Nephron progenitor cell (in vitro differentiated cells): ENCODE measurements around the gene ERP44.
"Not testable (repeated sequence)": the region's sequence is repeated elsewhere in the genome, so short reads cannot be mapped to it uniquely, and the experiment has no call there.

Experiments
- DNase-seq: peaks from one replicate; pipeline ENCODE4 v3.0.0; 2021
- H3K27ac Mint-ChIP-seq: 2 replicates; pipeline ENCODE4 v1.8.0; 2021; ENCODE audit warnings: mild to moderate bottlenecking, moderate library complexity, mixed read lengths
- H3K27me3 Mint-ChIP-seq: 2 replicates; pipeline ENCODE4 v1.8.0; 2021; ENCODE audit warnings: mild to moderate bottlenecking, low read depth, mixed read lengths; ENCODE audit not compliant: poor library complexity
- H3K36me3 Mint-ChIP-seq: 2 replicates; pipeline ENCODE4 v1.8.0; 2021; ENCODE audit warnings: low read depth, mixed read lengths
- H3K4me1 Mint-ChIP-seq: 2 replicates; pipeline ENCODE4 v1.8.0; 2021; ENCODE audit warnings: mixed read lengths
- H3K4me3 Mint-ChIP-seq: 2 replicates; pipeline ENCODE4 v1.8.0; 2021; ENCODE audit warnings: mild to moderate bottlenecking, moderate library complexity, mixed read lengths
- H3K9me3 Mint-ChIP-seq: 2 replicates; pipeline ENCODE4 v1.8.0; 2021; ENCODE audit warnings: mild to moderate bottlenecking, moderate library complexity, mixed read lengths
- CTCF ChIP-seq: fragments of 200-600 bp; sonication (generic); IDR thresholded peaks from 2 replicates; pipeline ENCODE4 v1.5.0; 2021; ENCODE audit warnings: antibody characterized with exemption

ERP44 gene

GRCh38 chr9:100074989-100075388 lies 23.8 kb downstream of the ERP44 start:
- Mint-ChIP-seq H3K27ac (no peak overlapping the region), H3K4me3 (no peak overlapping the region), H3K27me3 (no peaks in the 10 kb centered on the region), H3K36me3 (peaks cover 14% of the 10 kb centered on the region), H3K9me3 (peaks cover 6% of the 10 kb centered on the region), H3K4me1 (no peaks in the 10 kb centered on the region)
- DNase-seq, result no peak
- TF ChIP-seq CTCF, result no peak

- no peak overlapping the region for H3K4me3 Mint-ChIP-seq
- H3K36me3 Mint-ChIP-seq, result peaks cover 21% of the 10 kb centered on the region
- H3K27me3 Mint-ChIP-seq, result no peaks in the 10 kb centered on the region
- TF ChIP-seq CTCF, result no peak
- H3K27ac Mint-ChIP-seq, result peak overlapping the region; percentile 83
- H3K9me3 Mint-ChIP-seq, result peaks cover 13% of the 10 kb centered on the region
- no peaks in the 10 kb centered on the region for H3K4me1 Mint-ChIP-seq
- DNase-seq, result no peak
Observed at GRCh38 chr9:100074093-100074492, 24.7 kb downstream of the ERP44 start.

- H3K4me3 Mint-ChIP-seq, result no peak overlapping the region
- no peaks in the 10 kb centered on the region for H3K27me3 Mint-ChIP-seq
- no peak overlapping the region for H3K27ac Mint-ChIP-seq
- peaks cover 23% of the 10 kb centered on the region for H3K36me3 Mint-ChIP-seq
- TF ChIP-seq CTCF, result no peak
- H3K4me1 Mint-ChIP-seq, result no peaks in the 10 kb centered on the region
- DNase-seq, result no peak
- peaks cover 15% of the 10 kb centered on the region for H3K9me3 Mint-ChIP-seq
Observed at GRCh38 chr9:100072805-100073204, 26.0 kb downstream of the ERP44 start.

GRCh38 chr9:100071271-100071670 lies 27.5 kb downstream of the ERP44 start:
- no peak overlapping the region for H3K4me3 Mint-ChIP-seq
- no peaks in the 10 kb centered on the region for H3K4me1 Mint-ChIP-seq
- H3K36me3 Mint-ChIP-seq, result peaks cover 23% of the 10 kb centered on the region
- H3K9me3 Mint-ChIP-seq, result peaks cover 27% of the 10 kb centered on the region
- TF ChIP-seq CTCF, result no peak
- no peak overlapping the region for H3K27ac Mint-ChIP-seq
- DNase-seq, result no peak
- H3K27me3 Mint-ChIP-seq, result no peaks in the 10 kb centered on the region

GRCh38 chr9:100070104-100071041 lies 28.4 kb downstream of the ERP44 start:
- Mint-ChIP-seq H3K36me3 (peaks cover 24% of the 10 kb centered on the region), H3K4me1 (no peaks in the 10 kb centered on the region), H3K27ac (no peak overlapping the region), H3K27me3 (no peaks in the 10 kb centered on the region), H3K4me3 (no peak overlapping the region), H3K9me3 (peaks cover 29% of the 10 kb centered on the region)
- no peak for TF ChIP-seq CTCF
- DNase-seq, result no peak

GRCh38 chr9:100069068-100069467 lies 29.7 kb downstream of the ERP44 start:
- DNase-seq, H3K27me3 Mint-ChIP-seq, H3K4me1 Mint-ChIP-seq, H3K4me3 Mint-ChIP-seq, H3K27ac Mint-ChIP-seq: not testable (repeated sequence)
- H3K9me3 Mint-ChIP-seq, result peaks cover 29% of the 10 kb centered on the region
- H3K36me3 Mint-ChIP-seq, result peaks cover 24% of the 10 kb centered on the region

GRCh38 chr9:100067990-100068389 lies 30.8 kb downstream of the ERP44 start:
- not testable (repeated sequence) for DNase-seq, H3K4me3 Mint-ChIP-seq, H3K4me1 Mint-ChIP-seq, H3K27ac Mint-ChIP-seq, H3K27me3 Mint-ChIP-seq
- H3K9me3 Mint-ChIP-seq, result peaks cover 29% of the 10 kb centered on the region
- peaks cover 24% of the 10 kb centered on the region for H3K36me3 Mint-ChIP-seq
